IMR-90 (cell line): ENCODE data around the gene CCSER1. TPM values are rescaled to one million over a fixed set of nuclear protein-coding genes. Genes with fewer than 3 reads are reported as not detected.

ENCODE experiments used
- ATAC-seq: fragments of 200-7000 bp; cut with Tn5 transposase; 2 replicates; pipeline ENCODE4 v1.9.1; 2020; ENCODE audit warnings: low read depth, mild to moderate bottlenecking, moderate library complexity
- BruUV-seq: library from RNA; stranded (reverse); fragments of 400-500 nt; replicated peaks from 2 replicates; lab custom pipeline; 2021; lab: Mats Ljungman, UMichigan
- CTCF ChIA-PET: fragments of 300-600 bp; formaldehyde crosslinking; extraction: SDS; loops from one replicate; lab custom pipeline; 2021; ENCODE audit warnings: antibody characterized with exemption; lab: Yijun Ruan, JAX
- POLR2A ChIA-PET: fragments of 300-600 bp; sonication (Branson Sonifier 250); formaldehyde crosslinking; loops from one replicate; lab custom pipeline; 2022; ENCODE audit warnings: antibody characterized with exemption; ENCODE audit not compliant: unreplicated experiment; lab: Charles Lee
- DNase-seq: peaks from one replicate; pipeline ENCODE4 v3.0.0; 2013
- H2AFZ ChIP-seq: replicated peaks from 2 replicates; pipeline ENCODE3; 2013; ENCODE audit warnings: low read length, mild to moderate bottlenecking; ENCODE audit not compliant: poor library complexity
- H2AK5ac ChIP-seq: 2 replicates; pipeline ENCODE4 v1.6.1; 2013; ENCODE audit warnings: low read depth, low read length, inconsistent platforms
- H2AK9ac ChIP-seq: replicated peaks from 2 replicates; pipeline ENCODE3; 2013; ENCODE audit warnings: mild to moderate bottlenecking, low read depth, low read length, moderate library complexity; ENCODE audit not compliant: poor library complexity
- H2BK120ac ChIP-seq: 2 replicates; pipeline ENCODE4 v1.6.1; 2013; ENCODE audit warnings: low read depth, low read length, inconsistent platforms
- H2BK15ac ChIP-seq: 3 replicates; pipeline ENCODE4 v1.6.1; 2013; ENCODE audit warnings: low read depth, low read length, inconsistent platforms
- H2BK20ac ChIP-seq: 2 replicates; pipeline ENCODE4 v1.6.1; 2013; ENCODE audit warnings: low read depth, mild to moderate bottlenecking, inconsistent platforms, low read length, moderate library complexity
- H2BK5ac ChIP-seq: 2 replicates; pipeline ENCODE4 v1.6.1; 2013; ENCODE audit warnings: mild to moderate bottlenecking, low read depth, low read length, inconsistent platforms; ENCODE audit not compliant: poor library complexity, severe bottlenecking
- H3K14ac ChIP-seq: replicated peaks from 2 replicates; pipeline ENCODE4 v1.6.1; 2013; ENCODE audit warnings: low read depth, low read length, inconsistent platforms
- H3K18ac ChIP-seq: 2 replicates; pipeline ENCODE4 v1.6.1; 2013; ENCODE audit warnings: low read depth, low read length, control low read depth
- H3K23ac ChIP-seq: 2 replicates; pipeline ENCODE4 v1.6.1; 2013; ENCODE audit warnings: low read depth, low read length, inconsistent platforms
- H3K27ac ChIP-seq: 2 replicates; pipeline ENCODE4 v1.5.1; 2013; ENCODE audit warnings: mild to moderate bottlenecking, control low read depth, low read length; ENCODE audit not compliant: insufficient read depth
- H3K27me3 ChIP-seq: 2 replicates; pipeline ENCODE4 v1.6.1; 2013; ENCODE audit warnings: low read length; ENCODE audit not compliant: control insufficient read depth, insufficient read depth
- H3K36me3 ChIP-seq: 2 replicates; pipeline ENCODE4 v1.6.1; 2013; ENCODE audit warnings: low read length, mixed read lengths; ENCODE audit not compliant: control insufficient read depth, insufficient read depth
- H3K4ac ChIP-seq: 2 replicates; pipeline ENCODE4 v1.6.1; 2013; ENCODE audit warnings: low read depth, low read length, inconsistent platforms
- H3K4me1 ChIP-seq: 2 replicates; pipeline ENCODE4 v1.6.1; 2013; ENCODE audit warnings: low read length, mixed read lengths; ENCODE audit not compliant: control insufficient read depth, insufficient read depth
- H3K4me2 ChIP-seq: 2 replicates; pipeline ENCODE4 v1.6.1; 2013; ENCODE audit warnings: low read depth, mild to moderate bottlenecking, control low read depth, low read length, moderate library complexity
- H3K4me3 ChIP-seq: 2 replicates; pipeline ENCODE4 v1.5.1; 2013; ENCODE audit warnings: low read depth, mild to moderate bottlenecking, control low read depth, low read length, moderate library complexity; ENCODE audit not compliant: insufficient read depth
- H3K56ac ChIP-seq: 2 replicates; pipeline ENCODE4 v1.6.1; 2013; ENCODE audit warnings: low read length, inconsistent platforms; ENCODE audit not compliant: insufficient read depth; ENCODE audit errors: extremely low read depth
- H3K79me1 ChIP-seq, 2 experiments: 2 replicates each; pipeline ENCODE4 v1.6.1; 2013; ENCODE audit warnings: low read length in 2 of 2, inconsistent platforms in 1 of 2, low read depth in 1 of 2
- H3K9ac ChIP-seq: 2 replicates; pipeline ENCODE4 v1.6.1; 2013; ENCODE audit warnings: low read depth, low read length, control low read depth
- H3K9me1 ChIP-seq: 2 replicates; pipeline ENCODE4 v1.6.1; 2013; ENCODE audit warnings: low read length, inconsistent platforms; ENCODE audit not compliant: insufficient read depth
- H3K9me3 ChIP-seq: 2 replicates; pipeline ENCODE4 v1.6.1; 2013; ENCODE audit warnings: low read length; ENCODE audit not compliant: control insufficient read depth, insufficient read depth
- H4K20me1 ChIP-seq: 2 replicates; pipeline ENCODE4 v1.6.1; 2013; ENCODE audit warnings: low read length, inconsistent platforms; ENCODE audit not compliant: insufficient read depth
- H4K5ac ChIP-seq: 2 replicates; pipeline ENCODE4 v1.6.1; 2013; ENCODE audit warnings: mild to moderate bottlenecking, low read depth, low read length, control low read depth
- H4K8ac ChIP-seq, 2 experiments: 2 replicates each; pipeline ENCODE4 v1.6.1; 2013; ENCODE audit warnings: low read depth in 2 of 2, low read length in 2 of 2, control low read depth in 1 of 2, inconsistent platforms in 1 of 2
- H4K91ac ChIP-seq: 2 replicates; pipeline ENCODE4 v1.6.1; 2013; ENCODE audit warnings: low read depth, low read length, inconsistent platforms; ENCODE audit not compliant: insufficient read depth
- BHLHE40 ChIP-seq: fragments of 150-350 bp; IDR thresholded peaks from 2 replicates; pipeline ENCODE4 v1.6.1; 2016; ENCODE audit warnings: mild to moderate bottlenecking, low read depth, low read length
- CEBPB ChIP-seq: IDR thresholded peaks from 2 replicates; pipeline ENCODE4 v1.6.1; 2012; ENCODE audit warnings: low read depth, low read length, improper control_type of control experiment
- CHD1 ChIP-seq: IDR thresholded peaks from 2 replicates; pipeline ENCODE4 v1.6.1; 2012; ENCODE audit warnings: low read depth, low read length, improper control_type of control experiment
- ELK1 ChIP-seq: fragments of 150-350 bp; IDR thresholded peaks from 2 replicates; pipeline ENCODE4 v1.6.1; 2016; ENCODE audit warnings: low read depth, mild to moderate bottlenecking, low read length, moderate library complexity, borderline replicate concordance
- FOS ChIP-seq: fragments of 150-350 bp; IDR thresholded peaks from 2 replicates; pipeline ENCODE4 v1.6.1; 2016; ENCODE audit warnings: low read depth, low read length
- MAFK ChIP-seq: IDR thresholded peaks from 2 replicates; pipeline ENCODE4 v1.6.1; 2012; ENCODE audit warnings: low read depth, low read length, improper control_type of control experiment
- MAZ ChIP-seq: IDR thresholded peaks from 2 replicates; pipeline ENCODE4 v1.6.1; 2012; ENCODE audit warnings: low read depth, mild to moderate bottlenecking, low read length, improper control_type of control experiment, moderate library complexity, borderline replicate concordance
- MXI1 ChIP-seq: IDR thresholded peaks from 2 replicates; pipeline ENCODE4 v1.6.1; 2012; ENCODE audit warnings: low read depth, mild to moderate bottlenecking, low read length, moderate library complexity, borderline replicate concordance
- NFE2L2 ChIP-seq: fragments of 150-350 bp; IDR thresholded peaks from 2 replicates; pipeline ENCODE4 v1.6.1; 2016; ENCODE audit warnings: low read depth, mild to moderate bottlenecking, low read length
- POLR2A ChIP-seq: IDR thresholded peaks from 2 replicates; pipeline ENCODE4 v1.6.1; 2012; ENCODE audit warnings: mild to moderate bottlenecking, low read depth, low read length
- RCOR1 ChIP-seq: IDR thresholded peaks from 2 replicates; pipeline ENCODE4 v1.6.1; 2012; ENCODE audit warnings: mild to moderate bottlenecking, low read length, improper control_type of control experiment; ENCODE audit not compliant: insufficient replicate concordance
- RFX5 ChIP-seq: IDR thresholded peaks from 2 replicates; pipeline ENCODE4 v1.8.0; 2012; ENCODE audit warnings: low read depth, mild to moderate bottlenecking, low read length, moderate library complexity
- WGBS, 2 experiments: methylation state at CpG; one replicate each; pipeline versions ENCODE4 v1.1.5 to v1.1.7; 2013; ENCODE audit warnings: missing lambda C conversion rate in 2 of 2; ENCODE audit not compliant: insufficient read length in 1 of 2; ENCODE audit errors: extremely low coverage in 2 of 2; 5-methylcytosine and 5-hydroxymethylcytosine counted together
- dilution Hi-C: fragments of 300-500 bp; cut with HindIII; formaldehyde crosslinking; loops from one replicate; pipeline ENCODE4 v1.14.3; 2018; ENCODE audit warnings: low sequenced_read_pairs; ENCODE audit not compliant: unreplicated experiment
- in situ Hi-C: fragments of 300-500 bp; cut with MboI; formaldehyde crosslinking; loops from 3 replicates; pipeline ENCODE4 v1.14.3; 2019; ENCODE audit warnings: low sequenced_read_pairs, inconsistent platforms, mixed read lengths
- intact Hi-C: fragments of 100-400 bp; cut with micrococcal nuclease; formaldehyde crosslinking; loops from 2 replicates; pipeline ENCODE4 v1.10.0; 2022
- polyA plus RNA-seq, 3 experiments: library from polyadenylated mRNA; depleted of rRNA; stranded (reverse); fragments of >200 nt; gene quantifications; 2 replicates each; pipeline ENCODE4 v1.2.3, GENCODE V29; 2012; ENCODE audit warnings: low replicate concordance in 1 of 3
- total RNA-seq: library from RNA; depleted of rRNA; stranded (reverse); fragments of >200 nt; gene quantifications from 2 replicates; pipeline ENCODE4 v1.2.3, GENCODE V29; 2012
- TF ChIP-seq, protein P1 (sequence below): conservative IDR thresholded peaks from 2 replicates; pipeline ENCODE4 v1.5.1; 2012; ENCODE audit warnings: mild to moderate bottlenecking, low read depth, low read length, improper control_type of control experiment
- TF ChIP-seq, protein P2 (sequence below): fragments of 150-350 bp; IDR thresholded peaks from 2 replicates; pipeline ENCODE4 v1.6.1; 2017; ENCODE audit warnings: mild to moderate bottlenecking, antibody characterized with exemption, low read length, low read depth

Gene CCSER1
- total and polyA plus RNA-seq, 2 of the 4 experiments (the other 2 are of a cell fraction), result not detected

DNA sequence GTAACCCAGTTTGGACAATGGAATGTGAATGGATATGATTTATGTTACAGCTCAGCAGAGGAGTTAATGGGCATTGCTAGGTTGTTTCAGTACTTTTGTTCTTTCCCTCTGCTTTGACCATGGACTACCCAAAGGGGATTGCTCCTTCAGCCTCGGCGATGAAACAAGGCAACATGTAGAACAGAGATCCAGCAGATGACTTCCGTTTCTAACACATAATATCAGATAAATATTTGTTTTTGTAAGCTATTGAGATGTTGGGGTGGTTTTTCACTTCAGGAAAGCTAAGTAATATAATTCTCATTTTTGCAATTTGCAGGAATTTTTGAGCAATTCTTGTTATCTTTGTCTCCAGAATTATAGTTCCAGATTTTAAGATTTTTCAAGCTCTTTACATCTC lies 1241.9 kb downstream of the CCSER1 start:
- dilution Hi-C loops, result no loop called here

More for the DNA sequence above, 1241.9 kb downstream of the CCSER1 start:
- intact Hi-C loops (no loop called here), in situ Hi-C loops (no loop called here)
- Histone ChIP-seq H3K27me3 (no peaks in the 10 kb centered on the region), H4K8ac (no peak overlapping the region), H3K4ac (no peak overlapping the region), H3K27ac (no peak overlapping the region), H3K9me3 (no peaks in the 10 kb centered on the region), H3K9ac (no peak overlapping the region), H2BK120ac (no peak overlapping the region), H3K18ac (no peak overlapping the region), H3K9me1 (no peaks in the 10 kb centered on the region), H3K4me1 (no peaks in the 10 kb centered on the region), H3K4me2 (no peak overlapping the region), H2BK15ac (no peak overlapping the region), H4K91ac (no peak overlapping the region), H2AK9ac (no peak overlapping the region), H2BK5ac (no peak overlapping the region), H3K23ac (no peak overlapping the region), H4K5ac (no peak overlapping the region), H3K36me3 (no peaks in the 10 kb centered on the region), H3K4me3 (no peak overlapping the region), H2BK20ac (no peak overlapping the region), H4K20me1 (no peaks in the 10 kb centered on the region), H2AK5ac (no peak overlapping the region), H2AFZ (no peak overlapping the region), H3K56ac (no peak overlapping the region), H3K79me1 (no peaks in the 10 kb centered on the region), H3K14ac (no peak overlapping the region)
- no TSS peak for BruUV-seq
- POLR2A ChIA-PET, result no interaction called here
- WGBS, 2 experiments, result no CpG with 5 or more reads among the region's 3 CpGs
- DNase-seq, result no peak
- CTCF ChIA-PET, result interaction anchor here (0.7 kb wide), 1 partner anchor 1261 kb away, joined by 5 read pairs; no protein-coding TSS in a partner anchor
- TF ChIP-seq POLR2A (no peak), ELK1 (no peak), MXI1 (no peak), MAFK (no peak), CHD1 (no peak), RFX5 (no peak), BHLHE40 (no peak), NFE2L2 (no peak), RCOR1 (no peak), CEBPB (no peak), MAZ (no peak), FOS (no peak)
- TF ChIP-seq, protein P1, sequence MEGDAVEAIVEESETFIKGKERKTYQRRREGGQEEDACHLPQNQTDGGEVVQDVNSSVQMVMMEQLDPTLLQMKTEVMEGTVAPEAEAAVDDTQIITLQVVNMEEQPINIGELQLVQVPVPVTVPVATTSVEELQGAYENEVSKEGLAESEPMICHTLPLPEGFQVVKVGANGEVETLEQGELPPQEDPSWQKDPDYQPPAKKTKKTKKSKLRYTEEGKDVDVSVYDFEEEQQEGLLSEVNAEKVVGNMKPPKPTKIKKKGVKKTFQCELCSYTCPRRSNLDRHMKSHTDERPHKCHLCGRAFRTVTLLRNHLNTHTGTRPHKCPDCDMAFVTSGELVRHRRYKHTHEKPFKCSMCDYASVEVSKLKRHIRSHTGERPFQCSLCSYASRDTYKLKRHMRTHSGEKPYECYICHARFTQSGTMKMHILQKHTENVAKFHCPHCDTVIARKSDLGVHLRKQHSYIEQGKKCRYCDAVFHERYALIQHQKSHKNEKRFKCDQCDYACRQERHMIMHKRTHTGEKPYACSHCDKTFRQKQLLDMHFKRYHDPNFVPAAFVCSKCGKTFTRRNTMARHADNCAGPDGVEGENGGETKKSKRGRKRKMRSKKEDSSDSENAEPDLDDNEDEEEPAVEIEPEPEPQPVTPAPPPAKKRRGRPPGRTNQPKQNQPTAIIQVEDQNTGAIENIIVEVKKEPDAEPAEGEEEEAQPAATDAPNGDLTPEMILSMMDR, result no peak
- TF ChIP-seq, protein P2, sequence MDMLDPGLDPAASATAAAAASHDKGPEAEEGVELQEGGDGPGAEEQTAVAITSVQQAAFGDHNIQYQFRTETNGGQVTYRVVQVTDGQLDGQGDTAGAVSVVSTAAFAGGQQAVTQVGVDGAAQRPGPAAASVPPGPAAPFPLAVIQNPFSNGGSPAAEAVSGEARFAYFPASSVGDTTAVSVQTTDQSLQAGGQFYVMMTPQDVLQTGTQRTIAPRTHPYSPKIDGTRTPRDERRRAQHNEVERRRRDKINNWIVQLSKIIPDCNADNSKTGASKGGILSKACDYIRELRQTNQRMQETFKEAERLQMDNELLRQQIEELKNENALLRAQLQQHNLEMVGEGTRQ, result no peak
- no peak for ATAC-seq
